ENCODE results near the gene REPS2. TPM values are rescaled to one million over a fixed set of nuclear protein-coding genes. Genes with fewer than 3 reads are reported as not detected.

REPS2 gene
- total and polyA plus RNA-seq, 9 of the 15 experiments (the other 6 are each of a cell fraction or from before 2014, with no cell fraction given), result 0.01 to 0.07 (median 0.01) TPM; not detected in 3

- no peaks in the 10 kb centered on the region for H3K4me1 ChIP-seq (replicated peaks in 1 of 2; ENCODE audit: control insufficient read depth in 2 of 2, insufficient read depth in 2 of 2, low read length in 2 of 2)
- 0% methylated on average over 4 of the region's 4 CpGs for WGBS (ENCODE audit: insufficient coverage, low coverage, missing lambda C conversion rate)
- intact Hi-C loops (cut with micrococcal nuclease), result no loop called here
- TF ChIP-seq CHAMP1 (IDR thresholded peaks at IDR 0.05) (no peak), RBM34 (IDR thresholded peaks at IDR 0.05; ENCODE audit: borderline replicate concordance, insufficient read depth, low read length) (no peak), ZNF766 (CRISPR knock-in tag; conservative IDR thresholded peaks at IDR 0.05) (no peak), MXI1 (IDR thresholded peaks at IDR 0.05; ENCODE audit: low read depth, low read length) (no peak), POLR2B (IDR thresholded peaks at IDR 0.05; ENCODE audit: low read depth, partially characterized antibody) (no peak), KHSRP (IDR thresholded peaks at IDR 0.05) (no peak), TEAD1 (CRISPR knock-in tag; IDR thresholded peaks at IDR 0.05) (no peak), MAFF (IDR thresholded peaks at IDR 0.05; ENCODE audit: low read length) (no peak), ETS1 (conservative IDR thresholded peaks at IDR 0.05; ENCODE audit: control insufficient read depth, low read depth, low read length) (no peak), E2F6 (IDR thresholded peaks at IDR 0.05; ENCODE audit: borderline replicate concordance in 1 of 2, extremely low read depth in 1 of 2, insufficient read depth in 1 of 2, insufficient read length in 1 of 2, low read depth in 1 of 2, low read length in 1 of 2, poor library complexity in 1 of 2, severe bottlenecking in 1 of 2) (no peak), ZNF780A (CRISPR knock-in tag; IDR thresholded peaks at IDR 0.05) (no peak), WHSC1 (IDR thresholded peaks at IDR 0.05; ENCODE audit: low read length) (no peak), TFE3 (CRISPR knock-in tag; IDR thresholded peaks at IDR 0.05) (no peak), FOXP1 (CRISPR knock-in tag; IDR thresholded peaks at IDR 0.05) (no peak), KLF16 (IDR thresholded peaks at IDR 0.05) (no peak), HDGF (IDR thresholded peaks at IDR 0.05) (no peak), LCOR (CRISPR knock-in tag; IDR thresholded peaks at IDR 0.05) (no peak), ZNF644 (tag; IDR thresholded peaks at IDR 0.05; ENCODE audit: low read depth) (no peak)
- H3K9ac ChIP-seq (ENCODE audit: insufficient read depth in 1 of 2, low read depth in 2 of 2, low read length in 2 of 2), result no peak overlapping the region
- CTCF ChIA-PET (ENCODE audit: low intra/inter-chr PET ratio), result no interaction called here
- no peak overlapping the region for H3K4me2 ChIP-seq (ENCODE audit: insufficient read depth, low read length)
- H3K9me1 ChIP-seq (ENCODE audit: control insufficient read depth, insufficient read depth, low read length), result no peaks in the 10 kb centered on the region
- no peaks in the 10 kb centered on the region for H4K20me1 ChIP-seq (replicated peaks; ENCODE audit: control insufficient read depth, insufficient read depth, low read length)
- no peaks in the 10 kb centered on the region for H3K9me3 ChIP-seq (replicated peaks; ENCODE audit: control insufficient read depth, insufficient read depth, low read depth, low read length)
- no peak for ATAC-seq
- no peaks in the 10 kb centered on the region for H3K27me3 ChIP-seq (ENCODE audit: control insufficient read depth in 2 of 2, insufficient read depth in 2 of 2, low read length in 2 of 2)
- no peak for DNase-seq (ENCODE audit: extremely low read depth in 1 of 4, low spot score in 3 of 4)
- in situ Hi-C loops (cut with MboI), result no loop called here
- no peak overlapping the region for H3K4me3 ChIP-seq
- H3K36me3 ChIP-seq (ENCODE audit: control insufficient read depth, insufficient read depth, low read length), result no peaks in the 10 kb centered on the region
- no TSS peak for BruUV-seq (replicated peaks)
- H3K79me2 ChIP-seq (ENCODE audit: control insufficient read depth, insufficient read depth, low read length), result no peaks in the 10 kb centered on the region
- POLR2A ChIA-PET, result no interaction called here
- FAIRE-seq, result no peak
- no peak overlapping the region for H3K27ac ChIP-seq (ENCODE audit: extremely low read depth, low read depth, low read length)
- H2AFZ ChIP-seq (ENCODE audit: low read depth, low read length), result no peak overlapping the region
These were observed 139.9 kb downstream of the REPS2 start for GRCh38 chrX:17086317-17086716.
